ENCODE data around the gene GLIS1. TPM values are rescaled to one million over a fixed set of nuclear protein-coding genes. Genes with fewer than 3 reads are reported as not detected.

Gene GLIS1
- total RNA-seq, 2 experiments from 2014 or later = not detected

DNA sequence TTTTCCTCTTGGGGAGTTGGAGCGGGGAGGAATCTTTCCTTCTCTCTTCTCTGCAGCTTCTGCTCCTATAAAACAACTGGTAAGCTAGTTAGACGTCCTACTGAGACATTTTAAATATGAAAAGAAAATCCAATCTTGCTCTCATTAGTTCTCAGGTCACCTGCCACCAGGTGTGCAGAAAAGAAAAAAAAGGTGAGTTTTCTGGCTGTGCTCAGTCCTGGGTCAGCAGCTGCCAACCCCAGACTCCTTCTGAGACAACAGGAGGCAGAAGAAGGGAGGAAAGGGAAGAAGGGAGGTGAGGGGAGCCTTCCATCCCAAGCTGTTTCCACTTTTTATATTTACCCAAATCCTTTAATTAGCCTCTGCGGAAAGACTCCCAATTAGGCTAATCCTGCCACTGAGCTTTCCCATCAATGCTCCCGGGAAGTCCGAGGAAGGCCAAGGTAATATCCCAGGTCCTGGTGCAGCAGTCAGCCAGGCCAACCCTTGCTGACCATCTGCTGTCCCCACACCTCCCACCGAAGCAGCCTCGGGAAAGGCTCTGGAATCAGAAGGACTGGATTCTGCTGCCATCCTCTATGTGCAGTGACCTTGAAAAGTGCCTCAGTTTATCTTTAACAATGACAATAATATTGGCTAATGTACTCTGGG, 33.4 kb downstream of the GLIS1 start:
- Mint-ChIP-seq H3K4me1 (no peaks in the 10 kb centered on the region), H3K27ac (no peak overlapping the region), H3K27me3 (peaks cover 6% of the 10 kb centered on the region), H3K9me3 (no peaks in the 10 kb centered on the region), H3K36me3 (ENCODE audit: low read depth) (no peaks in the 10 kb centered on the region), H3K4me3 (no peak overlapping the region)
- ChIA-PET CTCF (no interaction called here), POLR2A (no interaction called here)
- DNase-seq = no peak

DNA sequence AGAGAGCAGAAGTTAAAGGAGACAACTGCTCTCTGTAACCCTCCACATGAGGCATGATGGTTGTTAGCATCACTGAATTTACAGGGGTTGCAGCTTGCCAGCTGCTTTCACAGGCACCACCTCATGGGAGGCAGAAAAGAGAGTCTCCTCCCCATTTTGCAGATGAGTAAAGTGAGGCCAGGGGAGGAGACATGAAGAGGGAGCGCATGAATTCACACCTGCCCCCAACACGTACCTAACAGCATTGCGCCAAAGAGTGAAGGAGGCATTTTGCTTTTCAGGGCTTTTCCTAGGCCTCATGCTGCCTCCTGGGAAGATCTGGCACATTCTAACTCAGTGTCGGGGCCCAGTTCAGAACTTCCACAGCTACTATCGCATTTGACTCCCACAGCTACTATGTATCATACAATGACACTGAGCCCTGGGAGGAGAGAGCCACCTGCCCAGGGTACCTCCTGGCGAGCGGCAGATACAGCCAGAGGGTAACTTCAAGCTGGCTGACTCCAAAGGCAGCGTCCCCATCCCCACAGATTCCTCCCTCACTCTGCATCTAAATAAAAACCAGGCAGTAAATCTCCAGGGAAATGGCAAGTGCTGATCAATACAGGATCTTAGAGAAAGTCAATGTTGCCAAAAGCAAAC, 34.0 kb downstream of the GLIS1 start:
- Mint-ChIP-seq H3K9me3 (no peaks in the 10 kb centered on the region), H3K27me3 (peaks cover 6% of the 10 kb centered on the region), H3K4me3 (no peak overlapping the region), H3K27ac (no peak overlapping the region), H3K4me1 (no peaks in the 10 kb centered on the region), H3K36me3 (ENCODE audit: low read depth) (no peaks in the 10 kb centered on the region)
- ChIA-PET CTCF (interaction anchor here (0.5 kb wide), 1 partner anchor 255 kb away, joined by 5 read pairs; no protein-coding TSS in a partner anchor), POLR2A (no interaction called here)
- DNase-seq = no peak

DNA sequence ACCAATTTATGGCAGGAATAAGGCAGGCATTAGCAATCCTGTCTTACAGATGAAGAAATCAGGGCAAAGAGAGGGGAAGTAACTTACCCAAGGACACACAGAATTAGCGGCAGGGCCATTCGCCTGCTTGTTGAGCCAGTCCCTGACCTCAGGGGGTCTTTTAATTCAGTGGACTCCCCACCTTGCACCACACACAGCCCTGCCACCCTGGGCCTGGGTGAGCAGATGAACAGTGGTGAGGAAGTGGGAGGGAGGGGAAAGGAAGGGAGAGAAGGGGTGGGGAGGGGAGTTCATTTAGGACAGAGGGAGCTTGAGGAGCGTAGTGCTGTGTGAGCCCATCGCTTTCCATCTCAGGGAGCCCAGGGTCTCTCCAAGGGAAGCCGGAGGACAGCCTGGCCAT, 34.7 kb downstream of the GLIS1 start:
- CTCF ChIA-PET = interaction anchor here (0.5 kb wide), 1 partner anchor 255 kb away, joined by 5 read pairs; no protein-coding TSS in a partner anchor
- H3K4me1 Mint-ChIP-seq = no peaks in the 10 kb centered on the region

GRCh38 chr1:53703174-53703573, 35.8 kb downstream of the GLIS1 start:
- H3K4me3 Mint-ChIP-seq = no peak overlapping the region
- POLR2A ChIA-PET = no interaction called here
- peaks cover 6% of the 10 kb centered on the region for H3K27me3 Mint-ChIP-seq
- H3K36me3 Mint-ChIP-seq (ENCODE audit: low read depth) = no peaks in the 10 kb centered on the region
- CTCF ChIA-PET = no interaction called here
- no peak overlapping the region for H3K27ac Mint-ChIP-seq
- DNase-seq = no peak
- H3K4me1 Mint-ChIP-seq = no peaks in the 10 kb centered on the region
- H3K9me3 Mint-ChIP-seq = no peaks in the 10 kb centered on the region

More for the DNA sequence above, 34.7 kb downstream of the GLIS1 start:
- no peak for DNase-seq
- Mint-ChIP-seq H3K27ac (no peak overlapping the region), H3K27me3 (peaks cover 6% of the 10 kb centered on the region), H3K9me3 (no peaks in the 10 kb centered on the region), H3K4me3 (no peak overlapping the region), H3K36me3 (ENCODE audit: low read depth) (no peaks in the 10 kb centered on the region)
- POLR2A ChIA-PET = no interaction called here

DNA sequence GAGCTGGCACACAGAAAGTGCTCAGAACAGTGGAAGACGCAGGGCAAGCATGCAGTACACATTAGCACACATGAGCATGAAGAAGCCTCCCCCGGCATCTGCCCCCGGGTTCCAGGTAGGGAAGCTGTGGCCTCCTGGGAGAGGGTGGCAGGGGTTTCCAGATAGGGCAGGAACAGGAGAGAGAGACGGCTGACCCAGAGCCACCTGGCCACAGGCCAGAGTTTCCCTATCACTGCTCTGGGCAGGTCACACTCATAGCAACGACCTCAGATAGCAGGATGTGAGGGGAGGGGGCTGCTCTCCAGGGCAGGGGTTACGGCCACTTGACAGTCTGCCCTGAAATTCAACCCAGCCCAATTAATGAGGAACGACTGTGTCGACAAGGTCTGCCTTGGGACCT, 36.6 kb downstream of the GLIS1 start:
- CTCF ChIA-PET = interaction anchor here (0.5 kb wide), 1 partner anchor 280 kb away, joined by 3 read pairs; no protein-coding TSS in a partner anchor
- no peaks in the 10 kb centered on the region for H3K9me3 Mint-ChIP-seq

GRCh38 chr1:53700776-53701175, 38.2 kb downstream of the GLIS1 start:
- POLR2A ChIA-PET = no interaction called here
- Mint-ChIP-seq H3K27ac (no peak overlapping the region), H3K27me3 (peaks cover 10% of the 10 kb centered on the region), H3K4me3 (no peak overlapping the region), H3K4me1 (peaks cover 2% of the 10 kb centered on the region), H3K36me3 (ENCODE audit: low read depth) (no peaks in the 10 kb centered on the region), H3K9me3 (no peaks in the 10 kb centered on the region)
- no peak for DNase-seq
- CTCF ChIA-PET = no interaction called here

More for the DNA sequence above, 36.6 kb downstream of the GLIS1 start:
- no peak for DNase-seq
- Mint-ChIP-seq H3K4me3 (no peak overlapping the region), H3K27ac (no peak overlapping the region), H3K27me3 (peaks cover 8% of the 10 kb centered on the region), H3K4me1 (peaks cover 2% of the 10 kb centered on the region), H3K36me3 (ENCODE audit: low read depth) (no peaks in the 10 kb centered on the region)
- POLR2A ChIA-PET = no interaction called here

- ChIA-PET POLR2A (no interaction called here), CTCF (no interaction called here)
- H3K4me1 Mint-ChIP-seq = peaks cover 2% of the 10 kb centered on the region
- peaks cover 6% of the 10 kb centered on the region for H3K27me3 Mint-ChIP-seq
- no peak overlapping the region for H3K27ac Mint-ChIP-seq
- no peaks in the 10 kb centered on the region for H3K9me3 Mint-ChIP-seq
- H3K4me3 Mint-ChIP-seq = no peak overlapping the region
- no peak for DNase-seq
- H3K36me3 Mint-ChIP-seq (ENCODE audit: low read depth) = no peaks in the 10 kb centered on the region
Measured at GRCh38 chr1:53699981-53700380, 39.0 kb downstream of the GLIS1 start.

DNA sequence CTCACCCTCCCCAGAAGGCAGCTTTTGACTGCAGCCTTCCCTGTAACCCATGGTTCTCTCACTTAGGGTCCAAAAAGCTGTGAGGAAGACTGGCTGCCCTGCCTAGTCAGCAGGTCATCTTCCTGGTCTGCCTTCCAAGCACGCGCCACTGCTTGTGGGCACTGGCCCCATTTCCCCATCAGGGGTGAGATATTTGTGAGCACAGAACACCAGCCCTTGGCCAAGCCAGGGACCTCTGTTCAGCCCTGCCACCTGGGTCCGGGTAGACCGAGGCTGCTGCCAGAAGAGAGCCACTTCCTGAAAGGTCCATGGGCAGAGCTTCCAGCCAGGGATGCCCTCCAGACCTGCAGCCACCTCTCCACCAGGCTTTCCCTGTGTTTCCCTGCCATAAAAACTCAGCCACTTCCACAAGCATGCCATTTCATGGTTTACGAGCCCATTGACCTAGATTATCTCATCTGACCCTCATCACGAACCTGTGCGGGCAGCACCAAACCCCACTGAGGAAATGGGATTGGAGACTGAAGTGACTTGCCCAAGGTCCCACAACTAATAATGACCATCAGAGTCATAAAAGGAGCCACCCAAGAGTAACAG, 40.5 kb downstream of the GLIS1 start:
- Mint-ChIP-seq H3K36me3 (ENCODE audit: low read depth) (no peaks in the 10 kb centered on the region), H3K9me3 (no peaks in the 10 kb centered on the region), H3K4me1 (peaks cover 2% of the 10 kb centered on the region), H3K27me3 (peaks cover 4% of the 10 kb centered on the region), H3K4me3 (no peak overlapping the region), H3K27ac (no peak overlapping the region)
- ChIA-PET CTCF (no interaction called here), POLR2A (no interaction called here)
- DNase-seq = no peak

GRCh38 chr1:53697721-53698383, 41.1 kb downstream of the GLIS1 start:
- Mint-ChIP-seq H3K27ac (no peak overlapping the region), H3K4me3 (no peak overlapping the region), H3K4me1 (peaks cover 2% of the 10 kb centered on the region), H3K27me3 (peaks cover 4% of the 10 kb centered on the region), H3K36me3 (ENCODE audit: low read depth) (no peaks in the 10 kb centered on the region), H3K9me3 (no peaks in the 10 kb centered on the region)
- POLR2A ChIA-PET = no interaction called here
- CTCF ChIA-PET = no interaction called here
- no peak for DNase-seq

- no peak overlapping the region for H3K4me3 Mint-ChIP-seq
- no peak overlapping the region for H3K27ac Mint-ChIP-seq
- DNase-seq = no peak
- POLR2A ChIA-PET = no interaction called here
- peaks cover 2% of the 10 kb centered on the region for H3K4me1 Mint-ChIP-seq
- H3K27me3 Mint-ChIP-seq = peaks cover 4% of the 10 kb centered on the region
- CTCF ChIA-PET = no interaction called here
- no peaks in the 10 kb centered on the region for H3K9me3 Mint-ChIP-seq
- no peaks in the 10 kb centered on the region for H3K36me3 Mint-ChIP-seq (ENCODE audit: low read depth)
Measured at GRCh38 chr1:53696990-53697389, 42.0 kb downstream of the GLIS1 start.

- peaks cover 5% of the 10 kb centered on the region for H3K27me3 Mint-ChIP-seq
- DNase-seq = no peak
- H3K36me3 Mint-ChIP-seq (ENCODE audit: low read depth) = no peaks in the 10 kb centered on the region
- POLR2A ChIA-PET = no interaction called here
- H3K4me1 Mint-ChIP-seq = peaks cover 2% of the 10 kb centered on the region
- no peak overlapping the region for H3K4me3 Mint-ChIP-seq
- H3K9me3 Mint-ChIP-seq = no peaks in the 10 kb centered on the region
- CTCF ChIA-PET = no interaction called here
- H3K27ac Mint-ChIP-seq = no peak overlapping the region
Measured at GRCh38 chr1:53696571-53696970, 42.4 kb downstream of the GLIS1 start.

GRCh38 chr1:53696051-53696450, 42.9 kb downstream of the GLIS1 start:
- Mint-ChIP-seq H3K27ac (no peak overlapping the region), H3K9me3 (no peaks in the 10 kb centered on the region), H3K4me3 (no peak overlapping the region), H3K4me1 (peaks cover 2% of the 10 kb centered on the region), H3K36me3 (ENCODE audit: low read depth) (no peaks in the 10 kb centered on the region), H3K27me3 (peaks cover 7% of the 10 kb centered on the region)
- DNase-seq = no peak
- POLR2A ChIA-PET = no interaction called here
- CTCF ChIA-PET = no interaction called here

DNA sequence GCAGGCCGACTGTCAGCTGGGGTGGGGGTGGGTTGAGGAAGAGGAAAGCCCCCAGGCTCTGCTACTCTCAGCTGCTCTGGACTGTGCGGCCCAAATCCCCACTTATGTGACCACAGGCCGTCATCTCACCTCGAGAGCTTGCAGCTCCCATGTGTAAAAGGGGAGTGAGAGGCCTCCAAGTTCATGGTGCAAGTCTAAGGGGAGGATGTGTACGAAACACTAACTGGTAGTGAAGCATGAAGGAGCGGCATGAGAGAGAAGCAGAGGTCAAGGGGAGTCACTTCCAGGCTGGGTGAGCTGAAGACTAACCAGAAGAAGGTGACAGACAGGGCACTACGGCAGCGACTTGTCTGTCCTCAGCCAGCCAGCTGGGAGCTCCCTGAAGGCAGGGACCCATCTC, 43.8 kb downstream of the GLIS1 start:
- no peaks in the 10 kb centered on the region for H3K9me3 Mint-ChIP-seq
- H3K27ac Mint-ChIP-seq = no peak overlapping the region
- peaks cover 7% of the 10 kb centered on the region for H3K27me3 Mint-ChIP-seq
- H3K36me3 Mint-ChIP-seq (ENCODE audit: low read depth) = no peaks in the 10 kb centered on the region
- H3K4me3 Mint-ChIP-seq = no peak overlapping the region
- ChIA-PET CTCF (no interaction called here), POLR2A (no interaction called here)
- no peak for DNase-seq
- peaks cover 2% of the 10 kb centered on the region for H3K4me1 Mint-ChIP-seq
